SK-N-DZ (cell line): Measurements from ENCODE around the gene RASA3.

ENCODE experiments used
- DNase-seq: peaks from one replicate; pipeline ENCODE4 v3.0.0-alpha.2; 2015; ENCODE audit warnings: low spot score

RASA3 gene

GRCh38 chr13:114056205-114057013 is 76.0 kb downstream of the RASA3 start:
- no peak for DNase-seq

- no peak for DNase-seq
Observed at GRCh38 chr13:114055766-114056165, 76.7 kb downstream of the RASA3 start.

GRCh38 chr13:114054830-114055439 is 77.5 kb downstream of the RASA3 start:
- no peak for DNase-seq

GRCh38 chr13:114054264-114054663 is 78.2 kb downstream of the RASA3 start:
- no peak for DNase-seq

GRCh38 chr13:114053026-114053425 is 79.4 kb downstream of the RASA3 start:
- no peak for DNase-seq

- no peak for DNase-seq
Observed at GRCh38 chr13:114050536-114051450, 81.6 kb downstream of the RASA3 start.

GRCh38 chr13:114049626-114050101 is 82.8 kb downstream of the RASA3 start:
- DNase-seq: no peak

- no peak for DNase-seq
Observed at GRCh38 chr13:114049026-114049425, 83.4 kb downstream of the RASA3 start.

GRCh38 chr13:114048443-114048842 is 84.0 kb downstream of the RASA3 start:
- DNase-seq: no peak

- no peak for DNase-seq
Observed at GRCh38 chr13:114047358-114047881, 85.0 kb downstream of the RASA3 start.

- no peak for DNase-seq
Observed at GRCh38 chr13:114046431-114046975, 85.9 kb downstream of the RASA3 start.

GRCh38 chr13:114045113-114045735 is 87.2 kb downstream of the RASA3 start:
- no peak for DNase-seq

GRCh38 chr13:114044486-114044885 is 87.9 kb downstream of the RASA3 start:
- no peak for DNase-seq

GRCh38 chr13:114043421-114044053 is 88.9 kb downstream of the RASA3 start:
- peak; percentile 63 for DNase-seq

GRCh38 chr13:114042066-114042815 is 90.2 kb downstream of the RASA3 start:
- no peak for DNase-seq

- DNase-seq: no peak
Observed at GRCh38 chr13:114041493-114041892, 90.9 kb downstream of the RASA3 start.

- no peak for DNase-seq
Observed at GRCh38 chr13:114039471-114040141, 92.8 kb downstream of the RASA3 start.

- no peak for DNase-seq
Observed at GRCh38 chr13:114038900-114039299, 93.5 kb downstream of the RASA3 start.

- no peak for DNase-seq
Observed at GRCh38 chr13:114038211-114038613, 94.2 kb downstream of the RASA3 start.
